Tibial nerve (tissue), 4 donors: ENCODE measurements around the gene TMC3. TPM values are rescaled to one million over a fixed set of nuclear protein-coding genes. Genes with fewer than 3 reads are reported as not detected.

ENCODE experiments used
- DNase-seq, 2 donors: peaks; one replicate each; pipeline ENCODE4 v3.0.0-alpha.2; 2019; ENCODE audit warnings: low spot score in 2 of 2
- H3K27ac ChIP-seq, 4 donors: fragments of 200-600 bp; sonication (generic) in 3 of 4; one replicate each; pipeline ENCODE4 v1.5.1; 2017 to 2019; ENCODE audit warnings: mild to moderate bottlenecking in 1 of 4
- H3K27me3 ChIP-seq, 2 donors: fragments of 200-600 bp; sonication (generic) in 1 of 2; one replicate each; pipeline versions ENCODE4 v1.5.1 to v1.6.0; 2017 to 2019
- H3K36me3 ChIP-seq, 3 donors: fragments of 200-600 bp; sonication (generic); one replicate each; pipeline ENCODE4 v1.5.1; 2018 to 2019
- H3K4me1 ChIP-seq, 4 donors: fragments of 200-600 bp; sonication (generic) in 3 of 4; one replicate each; pipeline ENCODE4 v1.5.1; 2017 to 2019
- H3K4me3 ChIP-seq, 4 donors: fragments of 200-600 bp; sonication (generic) in 3 of 4; one replicate each; pipeline ENCODE4 v1.5.1; 2017 to 2019; ENCODE audit warnings: mild to moderate bottlenecking in 1 of 4, moderate library complexity in 1 of 4
- H3K9me3 ChIP-seq, 4 donors: fragments of 200-600 bp; sonication (generic) in 3 of 4; one replicate each; pipeline ENCODE4 v1.5.1; 2017 to 2019
- CTCF ChIP-seq, 5 experiments: fragments of 200-600 bp in 3 of 5; fragments of 450-650 bp in 2 of 5; sonication (generic) in 3 of 5; IDR thresholded peaks; one replicate each; pipeline ENCODE4 v1.5.1; 2016 to 2019; ENCODE audit warnings: antibody characterized with exemption in 5 of 5, mild to moderate bottlenecking in 3 of 5, moderate library complexity in 2 of 5
- EP300 ChIP-seq, 2 donors: sonication (generic); formaldehyde crosslinking; IDR thresholded peaks; one replicate each; pipeline ENCODE4 v1.6.1; 2017; ENCODE audit warnings: antibody characterized with exemption in 2 of 2, mild to moderate bottlenecking in 1 of 2
- POLR2A ChIP-seq, 2 donors: fragments of 450-650 bp; IDR thresholded peaks; one replicate each; pipeline ENCODE4 v1.6.1; 2017; ENCODE audit warnings: antibody characterized with exemption in 2 of 2, mild to moderate bottlenecking in 2 of 2, moderate library complexity in 2 of 2
- WGBS, 2 donors: methylation state at CpG; one replicate each; pipeline ENCODE4 v1.1.5; 2018; 5-methylcytosine and 5-hydroxymethylcytosine counted together
- total RNA-seq, 4 donors: library from RNA; depleted of rRNA; stranded (reverse); fragments of >200 nt; gene quantifications; one replicate each; pipeline ENCODE4 v1.1.0, GENCODE V29; 2016

The TMC3 gene
- total RNA-seq, 4 donors from 2014 or later = not detected

- peak overlapping the region; percentile 32 to 82 (median 68) for H3K4me3 ChIP-seq
- H3K27me3 ChIP-seq = no peaks in the 10 kb centered on the region
- peak overlapping the region in 3 of 4 donors; percentile 79 to 85 (median 81) for H3K27ac ChIP-seq
- WGBS, 2 donors = 5 to 7% methylated on average over 4 of the region's 4 CpGs
- no peaks in the 10 kb centered on the region for H3K9me3 ChIP-seq
- DNase-seq = no peak
- H3K36me3 ChIP-seq = peaks cover 0 to 18% (median 0%) of the 10 kb centered on the region in 3 donors
- TF ChIP-seq EP300 (IDR thresholded peaks at IDR 0.05) (no peak), POLR2A (IDR thresholded peaks at IDR 0.05) (no peak), CTCF (IDR thresholded peaks at IDR 0.05) (no peak)
- peaks cover 0 to 23% (median 9%) of the 10 kb centered on the region in 4 donors for H3K4me1 ChIP-seq
These were observed 50.5 kb downstream of the TMC3 start for GRCh38 chr15:81323559-81323943.

- Histone ChIP-seq H3K27me3 (no peaks in the 10 kb centered on the region), H3K9me3 (no peaks in the 10 kb centered on the region), H3K4me1 (peaks cover 0 to 23% (median 9%) of the 10 kb centered on the region in 4 donors), H3K27ac (no peak overlapping the region), H3K4me3 (peak overlapping the region in 2 of 4 donors; percentile 22 to 82), H3K36me3 (peaks cover 0 to 26% (median 0%) of the 10 kb centered on the region in 3 donors)
- WGBS, 2 donors = 61 to 63% methylated on average over 6 of the region's 6 CpGs
- no peak for TF ChIP-seq POLR2A (IDR thresholded peaks at IDR 0.05)
- TF ChIP-seq CTCF (IDR thresholded peaks at IDR 0.05) = no peak
- no peak for TF ChIP-seq EP300 (IDR thresholded peaks at IDR 0.05)
- no peak for DNase-seq
These were observed 51.2 kb downstream of the TMC3 start for GRCh38 chr15:81322676-81323253.

- Histone ChIP-seq H3K36me3 (peaks cover 0 to 37% (median 0%) of the 10 kb centered on the region in 3 donors), H3K4me1 (peaks cover 0 to 23% (median 9%) of the 10 kb centered on the region in 4 donors), H3K9me3 (no peaks in the 10 kb centered on the region), H3K4me3 (no peak overlapping the region), H3K27ac (no peak overlapping the region), H3K27me3 (no peaks in the 10 kb centered on the region)
- TF ChIP-seq CTCF (IDR thresholded peaks at IDR 0.05) (no peak), POLR2A (IDR thresholded peaks at IDR 0.05) (no peak), EP300 (IDR thresholded peaks at IDR 0.05) (no peak)
- DNase-seq = no peak
- WGBS, 2 donors = 89 to 100% methylated on average over 1 of the region's 1 CpG
These were observed 52.3 kb downstream of the TMC3 start for GRCh38 chr15:81321667-81322066.

GRCh38 chr15:81317642-81318017 lies 56.4 kb downstream of the TMC3 start:
- Histone ChIP-seq H3K27ac (no peak overlapping the region), H3K4me3 (no peak overlapping the region), H3K4me1 (peaks cover 0 to 16% (median 7%) of the 10 kb centered on the region in 4 donors), H3K27me3 (no peaks in the 10 kb centered on the region), H3K9me3 (no peaks in the 10 kb centered on the region), H3K36me3 (peaks cover 0 to 71% (median 0%) of the 10 kb centered on the region in 3 donors)
- 89 to 90% methylated on average over 6 of the region's 6 CpGs for WGBS, 2 donors
- no peak for TF ChIP-seq EP300 (IDR thresholded peaks at IDR 0.05)
- no peak for TF ChIP-seq POLR2A (IDR thresholded peaks at IDR 0.05)
- no peak for TF ChIP-seq CTCF (IDR thresholded peaks at IDR 0.05)
- no peak for DNase-seq

- WGBS, 2 donors = 85 to 90% methylated on average over 3 of the region's 3 CpGs
- no peak for DNase-seq
- H3K27ac ChIP-seq = no peak overlapping the region
- H3K4me1 ChIP-seq = peaks cover 0 to 19% (median 14%) of the 10 kb centered on the region in 4 donors
- H3K9me3 ChIP-seq = no peaks in the 10 kb centered on the region
- H3K27me3 ChIP-seq = no peaks in the 10 kb centered on the region
- H3K36me3 ChIP-seq = peaks cover 0 to 84% (median 0%) of the 10 kb centered on the region in 3 donors
- H3K4me3 ChIP-seq = no peak overlapping the region
- TF ChIP-seq CTCF (IDR thresholded peaks at IDR 0.05) (no peak), POLR2A (IDR thresholded peaks at IDR 0.05) (no peak), EP300 (IDR thresholded peaks at IDR 0.05) (no peak)
These were observed 57.7 kb downstream of the TMC3 start for GRCh38 chr15:81316267-81316666.
